ENCODE results near the gene UST.

UST gene

GRCh38 chr6:148803979-148804378 is 57.1 kb downstream of the UST start:
- TF ChIP-seq CTCF (conservative IDR thresholded peaks at IDR 0.05; ENCODE audit: low read depth, low read length): no peak
- H3K4me3 ChIP-seq (ENCODE audit: low read depth, low read length): no peak overlapping the region
- no peak for DNase-seq (ENCODE audit: low read depth)

GRCh38 chr6:148805777-148806176 is 58.9 kb downstream of the UST start:
- no peak for TF ChIP-seq CTCF (conservative IDR thresholded peaks at IDR 0.05; ENCODE audit: low read depth, low read length)
- no peak for DNase-seq (ENCODE audit: low read depth)
- H3K4me3 ChIP-seq (ENCODE audit: low read depth, low read length): no peak overlapping the region

GRCh38 chr6:148807784-148808183 is 61.0 kb downstream of the UST start:
- no peak for TF ChIP-seq CTCF (conservative IDR thresholded peaks at IDR 0.05; ENCODE audit: low read depth, low read length)
- H3K4me3 ChIP-seq (ENCODE audit: low read depth, low read length): no peak overlapping the region
- no peak for DNase-seq (ENCODE audit: low read depth)

GRCh38 chr6:148808786-148809304 is 62.0 kb downstream of the UST start:
- TF ChIP-seq CTCF (conservative IDR thresholded peaks at IDR 0.05; ENCODE audit: low read depth, low read length): no peak
- DNase-seq (ENCODE audit: low read depth): no peak
- no peak overlapping the region for H3K4me3 ChIP-seq (ENCODE audit: low read depth, low read length)

GRCh38 chr6:148811459-148811858 is 64.6 kb downstream of the UST start:
- no peak overlapping the region for H3K4me3 ChIP-seq (ENCODE audit: low read depth, low read length)
- no peak for TF ChIP-seq CTCF (conservative IDR thresholded peaks at IDR 0.05; ENCODE audit: low read depth, low read length)
- DNase-seq (ENCODE audit: low read depth): no peak

- DNase-seq (ENCODE audit: low read depth): no peak
- TF ChIP-seq CTCF (conservative IDR thresholded peaks at IDR 0.05; ENCODE audit: low read depth, low read length): no peak
- H3K4me3 ChIP-seq (ENCODE audit: low read depth, low read length): no peak overlapping the region
These were observed 67.4 kb downstream of the UST start for GRCh38 chr6:148814082-148814790.

GRCh38 chr6:148814869-148815268 is 68.0 kb downstream of the UST start:
- DNase-seq (ENCODE audit: low read depth): no peak
- no peak for TF ChIP-seq CTCF (conservative IDR thresholded peaks at IDR 0.05; ENCODE audit: low read depth, low read length)
- no peak overlapping the region for H3K4me3 ChIP-seq (ENCODE audit: low read depth, low read length)
